HG03060 (cell line): ENCODE results near the gene NT5M.

Source experiments
- ATAC-seq: cut with Tn5 transposase; IDR thresholded peaks from one replicate; pipeline ENCODE4 v1.9.1; 2021; ENCODE audit warnings: low read depth, moderate number of reproducible peaks; ENCODE audit not compliant: unreplicated experiment

Gene NT5M

DNA sequence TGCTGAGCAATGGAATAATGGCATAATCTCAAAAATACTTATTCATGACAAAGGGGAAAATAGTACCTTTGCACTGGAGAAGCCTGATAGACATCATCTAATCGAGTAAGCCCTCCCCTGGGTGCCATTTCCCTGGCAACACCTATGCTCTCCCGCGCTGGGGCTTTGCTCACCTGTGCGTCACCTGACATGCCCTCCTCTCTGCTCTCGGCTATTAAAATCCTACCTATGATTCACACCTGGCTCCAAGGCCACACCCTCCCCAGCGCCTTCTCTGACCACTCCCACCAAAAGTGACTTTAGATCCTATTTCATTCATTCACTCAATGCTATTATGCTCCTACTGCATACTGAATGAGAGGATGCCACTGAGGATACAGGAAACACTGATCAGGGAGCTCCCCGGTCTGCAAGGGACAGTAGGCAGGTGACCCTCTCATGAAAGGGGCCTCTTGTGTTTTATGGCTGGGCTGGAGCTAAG lies 83.9 kb downstream of the NT5M start:
- ATAC-seq: no peak

DNA sequence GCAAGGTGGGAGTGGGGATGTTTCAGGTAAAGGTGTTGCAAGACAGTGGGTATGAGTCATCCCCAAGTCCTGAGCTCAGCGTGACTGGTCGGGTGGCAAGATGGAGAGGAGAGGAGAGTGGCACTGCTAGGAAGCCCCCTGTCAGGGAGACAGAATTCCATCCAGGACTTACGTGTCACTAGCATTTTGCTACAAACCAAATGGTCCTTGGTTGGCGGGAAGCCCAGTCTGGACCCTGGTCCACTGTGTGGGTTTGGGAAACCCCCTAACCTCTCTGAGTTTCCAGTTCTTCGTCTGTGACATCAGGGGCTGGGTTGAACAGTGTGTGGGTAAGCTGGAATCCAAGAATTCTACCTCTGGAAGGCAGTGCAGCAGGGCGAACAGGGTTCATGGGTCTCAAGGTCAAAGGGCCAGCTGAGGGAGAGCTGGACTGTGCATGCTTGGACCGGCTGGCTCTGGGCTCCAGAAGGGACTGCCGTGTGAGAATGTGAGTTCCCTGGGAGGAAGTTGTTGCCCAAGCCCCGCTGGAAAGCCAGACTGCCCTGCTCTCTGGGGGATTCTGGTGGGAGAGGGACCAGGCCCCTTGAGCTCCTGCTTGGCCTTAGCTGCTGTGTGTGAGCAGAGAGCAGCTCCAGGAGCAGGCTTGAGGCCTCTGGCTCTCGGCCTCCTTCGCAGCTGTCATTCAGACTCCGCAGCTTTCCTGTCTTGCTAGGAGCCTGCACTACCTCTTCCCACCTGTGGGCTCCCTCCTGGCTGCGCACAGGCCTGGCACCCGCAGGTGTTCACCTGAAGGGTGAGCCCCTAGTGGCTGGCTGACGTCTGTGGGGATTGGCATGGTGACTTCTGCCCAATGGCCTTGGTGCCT lies 84.6 kb downstream of the NT5M start:
- ATAC-seq: no peak

DNA sequence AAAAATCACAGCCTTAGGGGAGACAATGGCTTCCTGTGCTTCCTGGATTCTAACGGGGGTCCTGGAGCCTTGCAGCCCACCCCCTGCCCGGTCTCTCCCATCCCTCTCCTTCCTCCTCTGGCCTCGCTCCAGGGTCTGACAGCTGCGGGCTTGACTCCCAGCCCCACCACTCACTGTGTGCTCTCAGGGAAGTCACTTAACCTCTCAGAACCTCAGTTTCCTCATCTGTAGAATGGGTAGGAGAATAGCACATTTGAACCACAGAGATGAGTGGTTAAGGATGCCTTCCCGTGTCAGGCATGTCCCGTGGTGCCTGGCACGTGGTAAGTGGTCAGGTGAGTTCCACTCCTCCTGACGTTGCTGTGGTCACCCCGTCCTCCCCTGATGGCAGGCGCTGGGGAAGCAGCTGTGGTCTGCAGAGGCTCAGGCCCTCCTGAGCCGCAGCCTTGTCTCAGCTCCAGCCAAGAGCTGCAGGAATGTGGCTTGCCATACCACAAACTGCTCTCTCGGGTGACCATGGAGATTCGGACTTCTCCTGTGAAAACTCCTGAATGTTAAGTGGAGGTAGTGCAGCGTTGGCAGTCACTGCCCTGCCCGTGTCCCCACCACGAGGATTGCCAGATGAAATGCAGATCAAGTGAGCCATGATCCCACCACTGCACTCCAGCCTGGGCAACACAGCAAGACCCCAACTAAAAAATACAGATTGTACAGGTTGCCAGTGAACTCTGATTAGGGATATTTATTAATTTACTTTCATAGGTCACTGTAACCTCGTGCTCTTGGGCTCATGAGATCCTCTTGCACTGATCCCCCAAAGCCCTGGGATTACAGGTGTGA lies 85.7 kb downstream of the NT5M start:
- no peak for ATAC-seq

DNA sequence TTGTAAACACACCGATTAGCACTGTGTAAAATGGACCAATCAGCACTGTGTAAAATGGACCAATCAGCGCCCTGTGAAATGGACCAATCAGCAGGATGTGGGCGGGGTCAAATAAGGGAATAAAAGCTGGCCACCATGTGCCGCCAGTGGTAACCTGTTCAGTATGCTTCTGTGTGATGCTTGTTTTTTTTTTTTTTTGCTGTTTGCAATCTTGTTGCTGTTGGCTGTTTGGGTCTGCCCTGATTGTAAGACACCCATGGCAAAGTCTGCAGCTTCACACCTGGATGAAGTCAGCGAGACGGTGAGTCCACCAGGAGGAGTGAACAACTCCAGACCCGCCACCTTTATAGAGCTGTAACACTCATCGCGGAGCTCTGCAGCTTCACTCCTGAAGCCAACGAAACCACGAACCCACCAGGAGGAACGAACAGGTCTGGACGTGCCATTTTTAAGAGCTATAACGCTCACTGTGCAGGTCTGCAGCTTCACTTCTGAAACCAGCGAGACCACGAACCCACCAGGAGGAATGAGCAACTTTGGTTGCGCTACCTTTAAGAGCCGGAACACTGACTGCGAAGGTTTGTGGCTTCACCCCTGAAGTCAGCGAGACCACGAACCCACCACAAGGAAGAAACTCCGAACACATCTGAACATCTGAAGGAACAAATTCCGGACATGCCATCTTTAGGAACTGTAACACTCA lies 88.6 kb downstream of the NT5M start:
- no peak for ATAC-seq

DNA sequence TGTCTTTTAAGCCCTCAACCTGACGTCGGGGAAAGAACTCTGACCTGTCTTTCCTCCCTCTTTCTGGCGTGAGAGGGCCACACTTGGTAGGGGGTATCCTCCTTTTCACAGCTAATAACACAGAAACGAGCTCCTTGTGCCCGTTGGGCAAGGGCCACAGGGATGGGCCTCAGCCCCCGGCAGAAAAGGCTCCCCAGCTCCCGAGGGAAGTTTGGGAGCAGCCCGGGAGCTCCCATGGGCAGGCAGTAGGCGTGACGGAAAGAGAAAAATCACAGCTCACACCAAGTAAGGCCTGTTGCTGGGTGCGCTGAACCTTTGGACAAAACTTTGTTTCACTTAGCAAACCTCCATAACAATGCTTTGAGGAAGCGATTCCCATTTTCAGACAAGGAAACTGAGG lies 90.8 kb downstream of the NT5M start:
- no peak for ATAC-seq

DNA sequence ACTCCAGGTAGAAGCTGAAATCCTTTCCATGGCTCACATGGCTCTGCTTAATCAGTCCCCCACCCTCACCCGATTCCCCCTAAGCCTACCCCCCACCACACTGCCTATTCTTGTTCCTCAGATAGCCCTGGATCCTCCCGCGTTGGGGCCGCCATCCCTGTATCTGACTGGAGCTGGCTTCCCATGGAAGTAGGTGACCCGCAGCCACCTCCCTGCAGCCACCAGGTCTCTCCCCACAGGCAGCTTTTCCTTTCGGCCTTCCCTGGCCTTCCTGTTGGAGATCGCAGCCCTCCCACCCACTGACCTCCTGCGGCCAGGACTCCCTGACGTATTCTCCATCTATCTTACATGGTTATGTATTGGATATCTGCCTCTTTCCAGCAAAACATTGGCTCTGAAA lies 91.3 kb downstream of the NT5M start:
- ATAC-seq: no peak

DNA sequence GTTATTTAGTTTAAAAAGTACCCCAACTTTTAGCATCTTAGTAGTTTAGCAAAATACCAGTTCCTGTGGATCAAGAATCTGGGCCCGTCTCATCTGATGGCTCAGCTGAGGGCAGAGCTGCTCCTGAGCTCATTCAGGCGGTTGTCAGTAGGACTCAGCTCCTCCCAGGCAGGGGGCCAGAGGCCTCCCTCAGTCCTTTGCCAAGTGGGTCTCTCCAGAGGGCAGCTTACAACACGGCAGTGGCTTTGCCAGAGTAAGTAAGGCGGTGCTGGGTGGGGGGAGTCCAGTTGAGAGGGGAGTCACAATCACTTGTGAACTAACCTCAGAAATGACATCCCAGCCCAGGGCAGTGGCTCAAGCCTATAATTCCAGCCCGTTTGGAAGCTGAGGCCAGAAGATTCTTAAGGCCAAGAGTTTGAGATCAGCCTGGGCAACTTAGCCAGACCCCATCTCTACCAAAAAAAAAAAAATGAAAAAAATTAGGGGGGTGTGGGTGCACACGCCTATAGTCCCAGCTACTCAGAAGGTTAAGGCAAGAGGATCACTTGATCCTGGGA lies 92.2 kb downstream of the NT5M start:
- no peak for ATAC-seq

DNA sequence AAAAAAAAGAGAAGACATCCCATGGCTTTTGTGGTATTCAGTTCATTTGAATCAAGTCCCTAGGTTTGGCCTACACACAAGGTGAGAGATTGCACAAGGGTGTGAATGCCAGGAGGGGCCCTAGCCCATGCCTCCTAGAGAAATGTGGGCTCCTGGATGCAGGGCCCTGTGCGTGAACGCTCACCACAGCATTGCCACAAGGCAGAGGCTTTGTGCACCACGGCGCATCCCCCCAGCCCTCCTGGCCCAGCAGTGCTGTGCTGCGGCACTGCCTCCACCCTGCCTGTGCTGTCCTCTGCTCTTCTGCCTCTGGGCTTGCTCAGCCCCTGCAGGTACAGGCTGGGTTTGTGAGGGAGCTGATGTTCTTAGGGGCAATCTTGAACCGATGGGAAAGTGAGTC lies 92.7 kb downstream of the NT5M start:
- no peak for ATAC-seq
